ENCODE data around the gene C19orf85. TPM values are rescaled to one million over a fixed set of nuclear protein-coding genes. Genes with fewer than 3 reads are reported as not detected.

C19orf85 gene
- total RNA-seq, 1 donor from 2014 or later, result not detected

DNA sequence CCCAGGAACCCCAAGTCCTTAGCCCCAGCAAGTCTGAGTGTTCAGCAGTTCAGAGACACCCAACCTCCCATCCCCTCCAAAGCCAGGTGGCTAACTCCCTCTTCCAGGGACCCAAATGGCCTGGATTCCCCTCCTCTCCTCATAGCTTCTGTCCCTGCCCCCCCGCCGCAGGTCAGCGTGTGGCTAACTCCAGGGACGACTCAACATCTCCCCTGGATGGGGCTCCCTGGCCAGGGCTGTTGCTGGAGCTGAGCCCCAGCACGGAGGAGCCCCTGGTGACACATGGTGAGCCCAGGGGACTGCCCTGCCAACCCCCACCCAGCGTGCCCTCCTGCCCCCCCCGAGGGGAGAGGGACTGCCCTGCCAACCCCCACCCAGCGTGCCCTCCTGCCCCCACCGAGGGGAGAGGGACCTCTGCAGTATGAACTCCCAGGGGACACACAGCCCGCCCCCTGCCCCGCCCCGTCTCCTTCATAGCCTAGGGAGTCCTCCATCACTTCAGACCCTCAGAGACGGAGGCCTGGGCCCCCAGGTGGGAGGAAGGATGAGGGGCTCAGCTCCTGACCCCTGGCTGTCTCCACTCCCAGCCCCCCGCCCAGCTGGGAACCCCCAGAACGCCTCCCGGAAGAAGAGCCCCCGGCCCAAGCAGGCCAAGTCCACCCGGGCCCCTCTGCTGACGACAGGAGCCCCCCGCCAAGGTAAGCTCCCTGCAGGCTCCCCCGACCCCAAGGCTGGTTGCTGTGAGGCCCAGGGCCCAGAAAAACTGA, 25.3 kb upstream of the C19orf85 start:
- DNase-seq, result no peak

- no peak for DNase-seq
Observed at GRCh38 chr19:55488986-55489710, 24.6 kb upstream of the C19orf85 start.

DNA sequence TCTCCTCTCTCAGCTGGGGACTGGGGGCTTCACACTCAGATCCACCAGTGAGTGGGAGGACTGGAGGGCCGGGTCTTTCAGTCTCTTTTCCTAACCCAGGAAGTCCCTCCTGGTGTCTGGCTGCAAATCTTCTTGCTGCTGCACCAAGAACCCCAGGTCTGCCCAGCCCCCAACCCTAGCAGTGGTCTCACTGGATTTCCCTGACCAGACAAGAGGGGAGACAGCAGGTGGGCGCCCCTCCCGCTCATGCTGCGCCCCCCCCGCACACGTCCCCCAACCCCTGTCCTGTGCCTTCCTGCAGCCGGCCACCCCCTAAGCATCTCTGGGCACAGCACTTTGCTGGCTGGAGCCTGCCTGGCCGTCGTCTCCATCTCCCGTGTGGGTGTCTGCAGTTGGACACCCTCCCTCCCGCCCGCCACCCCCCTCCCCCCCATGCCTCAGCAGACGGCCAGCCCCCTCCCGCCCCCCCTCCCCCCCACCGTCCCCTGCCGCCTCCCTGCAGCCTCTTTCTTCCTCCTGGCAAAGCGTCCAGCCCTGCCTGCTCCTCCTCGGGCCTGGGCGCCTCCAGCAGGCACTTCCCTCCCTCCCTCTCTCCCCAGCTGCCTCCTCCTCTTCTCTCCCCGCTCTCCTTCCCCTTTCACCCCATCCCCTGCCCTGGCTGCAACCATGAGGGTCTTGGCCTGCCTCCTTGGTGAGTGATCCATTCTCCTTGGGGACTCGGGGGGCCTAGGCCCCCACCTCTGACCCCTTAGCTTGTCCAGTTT, 23.6 kb upstream of the C19orf85 start, which contains the start of gene SSC5D:
SSC5D (plus strand) TSS at position 513 of the 764 bp plus-strand sequence; CDS start at position 667, 154 bp downstream.
- no peak for DNase-seq

GRCh38 chr19:55486971-55487923, 22.7 kb upstream of the C19orf85 start:
- no peak for DNase-seq

DNA sequence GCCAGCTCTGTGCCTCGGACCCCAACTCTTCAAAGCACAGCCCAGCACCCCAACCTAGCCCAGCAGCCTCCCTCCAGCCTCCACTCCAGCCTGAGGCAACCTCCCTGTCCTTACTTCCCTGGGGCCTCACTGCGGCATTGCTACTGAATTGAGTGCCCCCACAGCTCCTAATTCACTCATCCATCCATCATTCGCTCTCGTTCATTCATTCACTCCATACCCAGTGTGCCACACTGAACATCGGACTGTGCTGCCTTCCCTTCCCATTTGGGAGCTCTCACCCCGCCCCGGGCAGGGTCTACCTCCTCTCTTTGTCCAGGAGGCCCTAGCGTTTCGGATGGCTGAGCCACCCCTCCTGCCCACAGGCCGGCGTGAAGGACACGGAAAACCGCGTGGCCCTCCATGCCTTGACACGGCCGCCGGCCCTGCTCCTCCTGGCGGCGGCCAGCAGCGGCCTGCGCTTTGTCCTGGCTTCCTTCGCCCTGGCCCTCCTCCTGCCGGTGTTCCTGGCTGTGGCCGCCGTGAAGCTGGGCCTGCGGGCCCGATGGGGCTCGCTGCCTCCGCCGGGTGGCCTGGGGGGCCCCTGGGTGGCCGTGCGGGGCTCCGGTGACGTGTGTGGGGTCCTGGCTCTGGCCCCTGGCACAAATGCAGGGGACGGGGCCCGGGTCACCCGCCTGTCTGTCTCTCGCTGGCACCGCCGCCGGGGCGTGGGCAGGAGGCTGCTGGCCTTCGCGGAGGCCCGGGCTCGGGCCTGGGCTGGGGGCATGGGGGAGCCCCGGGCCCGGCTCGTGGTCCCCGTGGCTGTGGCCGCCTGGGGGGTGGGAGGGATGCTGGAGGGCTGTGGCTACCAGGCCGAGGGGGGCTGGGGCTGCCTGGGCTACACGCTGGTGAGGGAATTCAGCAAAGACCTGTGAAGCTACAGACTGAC, 21.8 kb upstream of the C19orf85 start:
- no peak for DNase-seq

DNA sequence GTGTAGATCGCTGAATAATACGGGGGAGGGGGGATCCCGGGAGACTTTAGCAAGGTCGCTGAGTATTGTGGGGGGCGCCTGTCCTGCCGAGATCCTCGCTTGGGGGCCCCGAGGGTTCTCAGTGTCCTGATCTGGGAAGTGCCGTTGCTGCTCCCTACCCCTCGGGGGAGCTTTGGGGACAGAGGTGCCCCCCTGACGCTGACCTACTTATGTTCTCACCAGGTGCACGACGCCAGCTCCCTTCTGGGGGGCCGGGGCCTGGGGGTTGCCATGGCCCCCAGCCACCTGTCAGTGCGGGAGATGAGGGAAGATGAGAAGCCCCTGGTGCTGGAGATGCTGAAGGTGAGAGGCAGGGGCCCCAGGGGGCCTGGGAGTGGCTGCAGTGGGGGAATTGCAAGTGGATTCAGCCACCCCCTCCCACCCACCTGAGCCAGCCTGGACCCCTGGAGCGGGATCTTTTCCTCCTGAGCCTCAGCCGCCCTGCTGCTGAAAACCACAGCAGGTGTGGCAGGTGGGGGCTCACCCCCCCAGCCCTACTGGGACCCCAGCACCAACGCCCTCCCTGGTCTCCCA, 21.0 kb upstream of the C19orf85 start:
- DNase-seq, result no peak

- peak; percentile 55 for DNase-seq
Observed at GRCh38 chr19:55484593-55485438, 20.3 kb upstream of the C19orf85 start, which contains the start of gene NAT14. TSS of gene NAT14 (plus strand) at chr19:55485188. CDS start at chr19:55485709, 521 bp downstream.

DNA sequence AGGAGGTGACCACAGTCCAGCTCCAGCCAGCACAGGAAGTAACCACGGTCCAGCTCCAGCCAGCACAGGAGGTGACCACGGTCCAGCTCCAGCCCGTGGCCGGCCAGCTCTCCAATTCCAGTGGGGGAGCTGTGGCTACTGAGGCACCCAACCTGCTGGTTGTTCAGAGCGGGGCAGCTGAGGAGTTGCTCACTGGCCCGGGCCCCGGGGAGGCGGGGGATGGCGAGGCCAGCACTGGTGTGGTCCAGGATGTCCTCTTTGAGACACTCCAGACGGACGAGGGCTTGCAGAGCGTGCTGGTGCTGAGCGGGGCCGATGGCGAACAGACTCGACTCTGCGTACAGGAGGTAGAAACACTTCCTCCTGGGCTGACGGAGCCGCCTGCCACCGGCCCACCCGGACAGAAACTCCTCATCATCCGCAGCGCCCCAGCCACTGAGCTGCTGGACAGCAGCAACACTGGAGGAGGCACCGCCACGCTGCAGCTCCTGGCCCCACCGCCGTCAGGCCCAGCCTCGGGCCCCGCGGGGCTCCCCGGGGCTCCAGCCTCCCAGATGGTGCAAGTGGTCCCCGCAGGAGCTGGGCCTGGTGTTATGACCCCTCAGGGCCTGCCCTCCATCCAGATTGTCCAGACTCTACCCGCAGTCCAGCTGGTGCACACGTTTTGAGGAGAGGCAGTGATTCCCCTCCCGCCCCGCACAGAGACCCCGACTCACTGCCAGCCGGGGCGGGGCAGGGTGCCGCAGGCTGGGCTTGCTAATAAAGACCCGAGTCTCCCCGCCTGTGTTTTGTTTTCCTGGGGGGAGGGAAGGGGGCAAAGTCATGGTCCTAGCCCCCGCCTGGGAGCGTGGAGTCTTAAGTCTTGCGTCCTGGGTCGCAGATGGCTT, 19.4 kb upstream of the C19orf85 start:
- no peak for DNase-seq

- DNase-seq, result no peak
Observed at GRCh38 chr19:55482967-55483705, 18.6 kb upstream of the C19orf85 start.

DNA sequence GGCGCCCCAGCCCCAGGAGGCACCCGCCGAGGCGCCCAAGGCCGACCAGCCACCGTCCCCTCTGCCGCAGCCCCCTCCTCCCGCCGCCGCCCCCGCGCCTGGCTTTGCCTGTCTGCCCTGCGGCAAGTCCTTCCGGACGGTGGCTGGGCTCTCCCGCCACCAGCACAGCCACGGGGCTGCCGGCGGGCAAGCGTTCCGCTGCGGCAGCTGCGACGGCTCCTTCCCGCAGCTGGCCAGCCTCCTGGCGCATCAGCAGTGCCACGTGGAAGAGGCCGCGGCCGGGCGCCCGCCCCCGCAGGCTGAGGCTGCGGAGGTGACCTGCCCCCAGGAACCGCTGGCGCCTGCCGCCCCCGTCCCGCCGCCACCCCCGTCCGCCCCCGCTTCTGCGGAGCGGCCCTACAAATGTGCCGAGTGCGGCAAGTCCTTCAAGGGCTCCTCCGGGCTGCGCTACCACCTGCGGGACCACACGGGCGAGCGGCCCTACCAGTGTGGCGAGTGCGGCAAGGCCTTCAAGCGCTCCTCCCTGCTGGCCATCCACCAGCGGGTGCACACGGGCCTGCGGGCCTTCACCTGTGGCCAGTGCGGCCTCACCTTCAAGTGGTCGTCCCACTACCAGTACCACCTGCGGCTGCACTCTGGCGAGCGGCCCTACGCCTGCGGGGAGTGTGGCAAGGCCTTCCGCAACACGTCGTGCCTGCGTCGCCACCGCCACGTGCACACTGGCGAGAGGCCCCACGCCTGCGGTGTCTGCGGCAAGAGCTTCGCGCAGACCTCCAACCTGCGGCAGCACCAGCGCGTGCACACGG, 17.8 kb upstream of the C19orf85 start:
- DNase-seq, result no peak

- no peak for DNase-seq
Observed at GRCh38 chr19:55481794-55482155, 17.2 kb upstream of the C19orf85 start.

- DNase-seq, result no peak
Observed at GRCh38 chr19:55481148-55481793, 16.7 kb upstream of the C19orf85 start.

DNA sequence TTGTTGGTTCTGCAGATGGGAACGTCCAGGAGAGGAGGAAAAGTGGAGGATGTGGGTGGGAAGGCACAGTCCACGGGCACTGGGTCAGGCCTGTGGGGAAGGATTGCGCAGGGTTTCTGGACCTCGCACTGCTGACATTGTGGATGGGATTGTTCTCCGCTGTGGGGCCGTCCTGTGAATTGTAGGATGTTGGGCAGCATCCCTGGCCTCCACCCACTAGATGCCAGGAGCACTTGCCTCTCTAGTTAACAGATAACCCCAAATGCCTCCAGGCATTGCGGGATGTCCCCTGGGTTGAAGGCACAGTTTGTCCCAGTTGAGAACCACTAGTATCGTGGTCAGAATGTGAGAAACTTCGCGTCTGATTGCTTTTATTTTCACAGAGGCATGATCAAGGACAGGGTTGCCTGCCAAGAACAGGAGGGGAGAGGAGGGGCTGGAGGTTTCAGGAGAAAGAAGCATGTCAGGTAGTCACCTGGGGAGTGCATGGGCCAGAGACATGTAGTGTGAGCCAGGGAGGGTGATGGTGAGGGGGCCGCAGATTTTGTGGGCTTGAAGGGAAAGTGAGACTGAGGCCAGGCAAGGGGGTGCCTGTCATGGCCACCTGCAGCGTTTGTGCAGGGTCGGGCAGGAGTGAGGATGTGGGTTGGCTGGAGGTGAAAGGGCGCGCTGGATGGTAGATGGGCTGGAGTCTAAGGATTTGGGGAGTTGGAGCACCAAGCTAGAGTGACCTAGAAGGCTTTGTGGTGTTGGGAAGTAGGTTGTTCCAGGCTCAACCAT, 15.1 kb upstream of the C19orf85 start:
- no peak for DNase-seq

- DNase-seq, result no peak
Observed at GRCh38 chr19:55479045-55479444, 14.5 kb upstream of the C19orf85 start.

- no peak for DNase-seq
Observed at GRCh38 chr19:55478364-55478763, 13.8 kb upstream of the C19orf85 start.
